A549 (cell line): ENCODE results near the gene GNA15.

Source experiments
- CTCF ChIP-seq: fragments of >200 bp; sonication (Bioruptor Twin); formaldehyde crosslinking; IDR thresholded peaks from 3 replicates; pipeline ENCODE4 v1.5.1; 2016
- EP300 ChIP-seq, 2 experiments: fragments of >200 bp; sonication (Bioruptor Twin); formaldehyde crosslinking; IDR thresholded peaks; 2 replicates in 1 of 2; 3 replicates in 1 of 2; pipeline ENCODE4 v1.6.1; 2016 to 2017
- HDAC2 ChIP-seq: fragments of 200-600 bp; sonication (generic); IDR thresholded peaks from 2 replicates; pipeline ENCODE4 v1.6.1; 2016
- MYC ChIP-seq: IDR thresholded peaks from 2 replicates; pipeline ENCODE4 v1.6.1; 2012; ENCODE audit warnings: mild to moderate bottlenecking, inconsistent platforms, low read length, improper control_type of control experiment, borderline replicate concordance
- POLR2A ChIP-seq: IDR thresholded peaks from 2 replicates; pipeline ENCODE4 v1.6.1; 2012; ENCODE audit warnings: mild to moderate bottlenecking, low read length
- REST ChIP-seq: fragments of 200-600 bp; sonication (generic); IDR thresholded peaks from 2 replicates; pipeline ENCODE4 v1.6.1; 2016; ENCODE audit warnings: antibody characterized with exemption, mild to moderate bottlenecking, moderate library complexity
- USF2 ChIP-seq: fragments of 450-650 bp; IDR thresholded peaks from 2 replicates; pipeline ENCODE4 v1.6.1; 2014; ENCODE audit warnings: antibody characterized with exemption

DNA sequence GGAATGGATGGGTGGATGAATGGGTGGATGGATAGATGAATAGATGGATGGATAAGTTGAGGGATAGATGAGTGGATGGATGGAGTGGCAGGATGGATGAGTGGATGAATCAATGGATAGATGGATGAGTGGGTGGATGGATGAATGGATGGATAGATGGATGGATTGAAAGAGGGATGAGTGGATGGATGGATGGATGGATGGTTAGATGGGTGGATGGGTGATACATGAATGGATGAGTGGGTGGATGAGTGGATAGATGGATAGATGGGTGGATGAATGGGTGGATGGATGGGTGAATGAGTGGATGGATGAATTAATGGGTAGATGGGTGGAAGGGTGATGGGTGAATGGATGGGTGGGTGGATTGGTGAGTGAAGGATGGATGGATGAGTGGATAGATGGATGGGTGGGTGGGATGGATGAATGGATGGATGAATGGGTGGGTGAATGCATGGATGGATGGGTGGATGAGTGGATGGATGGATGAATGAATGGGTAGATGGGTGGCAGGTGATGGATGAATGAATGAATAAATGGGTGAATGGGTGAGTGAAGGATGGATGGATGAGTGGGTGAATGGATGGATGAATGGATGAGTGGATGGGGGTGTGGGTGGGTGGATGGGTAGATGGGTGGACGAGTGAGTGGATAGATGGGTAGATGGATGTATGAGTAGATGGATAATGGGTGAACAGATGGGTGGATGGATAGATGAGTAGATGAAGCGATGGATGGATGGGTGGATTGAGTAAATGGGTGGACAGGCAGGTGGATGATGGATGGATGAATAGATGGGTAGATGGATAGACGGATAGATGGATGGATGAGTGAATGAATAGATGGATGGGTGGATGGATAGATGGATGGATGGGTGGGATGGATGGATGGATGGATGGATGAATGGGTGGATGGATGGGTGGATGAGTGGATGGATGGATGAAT, 17.7 kb downstream of the GNA15 start:
- no peak for TF ChIP-seq USF2
- no peak for TF ChIP-seq REST
- TF ChIP-seq POLR2A = no peak
- no peak for TF ChIP-seq CTCF
- TF ChIP-seq EP300 (IDR thresholded peaks at IDR 0.05) = no peak
- no peak for TF ChIP-seq MYC
- TF ChIP-seq HDAC2 = no peak
